Effector memory CD8-positive, alpha-beta T cell (primary cell): ENCODE data around the gene MPC2.

Experiments
- ATAC-seq: fragments of 150-1000 bp; cut with Tn5 transposase; replicated peaks from 2 replicates; pipeline ENCODE4 v1.10.0; 2021; ENCODE audit warnings: mild to moderate bottlenecking, moderate library complexity
- DNase-seq, 3 experiments: peaks; one replicate each; pipeline ENCODE4 v3.0.0; 2021
- H3K27ac Mint-ChIP-seq, 2 donors: one replicate each; pipeline ENCODE4 v1.8.0; 2022; ENCODE audit warnings: mild to moderate bottlenecking in 2 of 2, mixed read lengths in 2 of 2, moderate library complexity in 2 of 2
- H3K27me3 Mint-ChIP-seq, 2 donors: one replicate each; pipeline ENCODE4 v1.8.0; 2022; ENCODE audit warnings: mixed read lengths in 2 of 2
- H3K36me3 Mint-ChIP-seq: one replicate; pipeline ENCODE4 v1.8.0; 2022; ENCODE audit warnings: mild to moderate bottlenecking, moderate library complexity, mixed read lengths; ENCODE audit not compliant: insufficient read depth
- H3K4me1 Mint-ChIP-seq, 2 donors: one replicate each; pipeline ENCODE4 v1.8.0; 2022; ENCODE audit warnings: low read depth in 2 of 2, mixed read lengths in 2 of 2
- H3K4me3 Mint-ChIP-seq, 2 donors: one replicate each; pipeline ENCODE4 v1.8.0; 2022; ENCODE audit warnings: mild to moderate bottlenecking in 2 of 2, mixed read lengths in 2 of 2, moderate library complexity in 2 of 2
- H3K9me3 Mint-ChIP-seq, 2 donors: one replicate each; pipeline ENCODE4 v1.8.0; 2022; ENCODE audit warnings: mixed read lengths in 2 of 2
- total RNA-seq, 9 experiments: gene quantifications; one replicate each; lab custom pipeline; 2026; lab: John Stamatoyannopoulos, UW

Gene MPC2
- total RNA-seq: 21.6 to 40.2 (median 31.8) reads per million in 9 experiments

GRCh38 chr1:167936930-167937708 lies at the start of gene MPC2:
Gene MPC2, minus strand, starts transcription at chr1:167937072. Its CDS starts 1,231 bp downstream, at chr1:167935841.
- peaks cover 24% of the 10 kb centered on the region for H3K36me3 Mint-ChIP-seq
- no peaks in the 10 kb centered on the region for H3K9me3 Mint-ChIP-seq
- peak; percentile 53 to 57 (median 56) for DNase-seq
- peak within 1 kb of the TSS; percentile 81 to 92 for H3K27ac Mint-ChIP-seq
- peak; percentile 10 for ATAC-seq
- peak within 1 kb of the TSS; percentile 77 to 88 for H3K4me3 Mint-ChIP-seq
- H3K27me3 Mint-ChIP-seq: no peaks in the 10 kb centered on the region
- H3K4me1 Mint-ChIP-seq: peaks cover 19 to 40% of the 10 kb centered on the region in 2 donors

- Mint-ChIP-seq H3K27ac (no peak overlapping the region), H3K27me3 (no peaks in the 10 kb centered on the region), H3K9me3 (no peaks in the 10 kb centered on the region), H3K4me3 (no peak overlapping the region), H3K36me3 (peaks cover 3% of the 10 kb centered on the region), H3K4me1 (peaks cover 8 to 32% of the 10 kb centered on the region in 2 donors)
- ATAC-seq: no peak
- no peak for DNase-seq
Measured at GRCh38 chr1:167984886-167985489, 48.1 kb upstream of the MPC2 start.

DNA sequence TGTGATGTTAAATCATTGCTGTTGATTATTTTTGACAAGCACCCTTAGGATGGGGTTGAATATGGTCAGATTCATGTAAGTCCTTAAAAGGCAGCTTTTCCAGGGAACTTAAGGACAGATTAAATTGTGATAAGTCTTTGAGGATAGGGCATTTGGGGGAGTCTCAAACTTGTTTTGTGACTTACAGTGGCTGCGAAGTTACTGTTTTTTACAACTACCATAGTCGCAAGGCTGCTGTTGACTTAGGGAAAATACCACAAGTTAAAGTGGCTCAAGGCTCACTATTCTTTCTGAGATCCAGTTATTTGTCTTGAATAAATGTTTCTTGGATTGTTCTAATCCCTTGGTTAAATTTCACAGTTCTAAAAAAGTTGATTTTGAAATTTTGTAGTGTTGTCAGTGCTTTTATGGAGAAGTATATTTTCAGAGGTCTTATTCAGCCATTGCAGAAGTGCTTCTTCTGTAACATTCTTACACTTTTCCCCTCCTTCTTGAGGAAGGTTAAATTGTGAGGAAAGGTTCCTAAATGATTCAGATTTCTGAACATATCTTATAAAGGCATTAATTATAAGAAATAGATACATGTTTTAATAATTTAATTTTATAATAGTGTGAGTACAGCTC lies 47.0 kb upstream of the MPC2 start:
- ATAC-seq: no peak
- no peak overlapping the region for H3K27ac Mint-ChIP-seq
- H3K9me3 Mint-ChIP-seq: no peaks in the 10 kb centered on the region

GRCh38 chr1:167981933-167982332 lies 45.1 kb upstream of the MPC2 start:
- DNase-seq: no peak
- ATAC-seq: no peak
- no peak overlapping the region for H3K27ac Mint-ChIP-seq
- no peaks in the 10 kb centered on the region for H3K9me3 Mint-ChIP-seq
- no peak overlapping the region for H3K4me3 Mint-ChIP-seq
- H3K4me1 Mint-ChIP-seq: peaks cover 8 to 38% of the 10 kb centered on the region in 2 donors
- H3K27me3 Mint-ChIP-seq: no peaks in the 10 kb centered on the region
- H3K36me3 Mint-ChIP-seq: peaks cover 17% of the 10 kb centered on the region

More for the DNA sequence above, 47.0 kb upstream of the MPC2 start:
- peaks cover 8 to 35% of the 10 kb centered on the region in 2 donors for H3K4me1 Mint-ChIP-seq
- no peak overlapping the region for H3K4me3 Mint-ChIP-seq
- DNase-seq: no peak
- peaks cover 5% of the 10 kb centered on the region for H3K36me3 Mint-ChIP-seq
- no peaks in the 10 kb centered on the region for H3K27me3 Mint-ChIP-seq

DNA sequence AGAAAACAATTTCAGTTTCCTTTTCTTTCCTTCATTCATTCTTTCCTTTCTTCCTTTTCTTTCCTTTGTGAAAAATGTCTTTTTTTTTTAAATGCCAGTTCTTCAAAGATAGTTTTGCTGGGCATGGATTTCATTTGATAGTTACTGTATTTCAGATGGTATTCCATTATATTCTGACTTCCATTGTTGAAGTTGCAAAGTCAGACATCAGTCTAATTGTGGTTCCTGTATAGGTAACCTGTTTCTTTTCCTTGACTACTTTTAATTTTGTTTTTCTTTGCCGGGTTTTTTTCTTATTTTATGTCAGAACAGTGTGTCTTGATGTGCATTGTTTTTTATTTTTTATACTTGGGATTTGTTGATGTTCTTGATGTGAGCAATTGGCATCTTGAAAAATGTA lies 40.4 kb upstream of the MPC2 start:
- peaks cover 2 to 17% of the 10 kb centered on the region in 2 donors for H3K4me1 Mint-ChIP-seq
- ATAC-seq: no peak
- no peak overlapping the region for H3K27ac Mint-ChIP-seq
- no peak overlapping the region for H3K4me3 Mint-ChIP-seq
- H3K27me3 Mint-ChIP-seq: no peaks in the 10 kb centered on the region
- DNase-seq: no peak
- H3K36me3 Mint-ChIP-seq: peaks cover 29% of the 10 kb centered on the region
- H3K9me3 Mint-ChIP-seq: no peaks in the 10 kb centered on the region

DNA sequence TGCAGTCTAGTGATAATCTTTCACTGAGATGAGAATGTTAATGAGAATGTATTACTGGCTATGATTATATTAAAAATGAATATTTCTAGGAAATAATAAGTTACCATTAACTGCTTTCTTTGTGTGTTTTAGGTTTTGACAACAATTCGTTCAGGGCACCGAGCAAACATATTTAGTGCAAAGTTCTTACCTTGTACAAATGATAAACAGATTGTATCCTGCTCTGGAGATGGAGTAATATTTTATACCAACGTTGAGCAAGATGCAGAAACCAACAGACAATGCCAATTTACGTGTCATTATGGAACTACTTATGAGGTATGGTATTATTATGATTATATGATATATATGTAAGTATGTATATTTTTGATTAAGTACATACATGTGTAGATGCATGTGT lies 37.8 kb upstream of the MPC2 start:
- no peak overlapping the region for H3K27ac Mint-ChIP-seq
- H3K4me3 Mint-ChIP-seq: no peak overlapping the region
- peaks cover 33% of the 10 kb centered on the region for H3K36me3 Mint-ChIP-seq

DNA sequence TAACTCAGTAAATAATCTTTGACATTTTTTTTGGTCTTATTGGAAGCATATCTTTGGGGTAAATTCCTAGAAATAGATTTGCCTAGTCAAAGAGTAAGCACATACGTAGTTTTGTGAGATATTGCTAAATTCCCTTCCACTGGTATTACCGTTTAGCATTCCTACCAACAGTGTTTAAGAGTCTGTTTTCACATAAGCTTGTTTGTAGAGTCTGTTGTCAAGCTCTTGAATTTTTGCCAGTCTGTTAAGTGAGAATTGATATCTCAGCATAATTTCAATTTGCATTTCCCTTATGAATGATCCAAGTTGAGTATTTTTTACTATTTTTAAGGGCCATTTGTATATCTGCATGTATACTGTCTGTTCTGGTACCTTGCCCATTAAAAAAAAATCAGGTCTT lies 37.0 kb upstream of the MPC2 start:
- Mint-ChIP-seq H3K4me3 (no peak overlapping the region), H3K9me3 (no peaks in the 10 kb centered on the region), H3K4me1 (peaks cover 0 to 3% of the 10 kb centered on the region in 2 donors), H3K27ac (peak overlapping the region in 1 of 2 donors; percentile 8), H3K27me3 (no peaks in the 10 kb centered on the region), H3K36me3 (peaks cover 31% of the 10 kb centered on the region)
- ATAC-seq: no peak
- no peak for DNase-seq

More for the DNA sequence above, 37.8 kb upstream of the MPC2 start:
- ATAC-seq (no peak), DNase-seq (no peak)
- H3K4me1 Mint-ChIP-seq: peaks cover 0 to 6% of the 10 kb centered on the region in 2 donors
- H3K9me3 Mint-ChIP-seq: no peaks in the 10 kb centered on the region
- H3K27me3 Mint-ChIP-seq: no peaks in the 10 kb centered on the region

- no peak for ATAC-seq
- Mint-ChIP-seq H3K4me3 (no peak overlapping the region), H3K27me3 (no peaks in the 10 kb centered on the region), H3K9me3 (no peaks in the 10 kb centered on the region), H3K36me3 (peaks cover 28% of the 10 kb centered on the region), H3K4me1 (peaks cover 0 to 6% of the 10 kb centered on the region in 2 donors), H3K27ac (no peak overlapping the region)
- DNase-seq: no peak
Measured at GRCh38 chr1:167968569-167968968, 31.7 kb upstream of the MPC2 start.

- H3K4me3 Mint-ChIP-seq: no peak overlapping the region
- peaks cover 28% of the 10 kb centered on the region for H3K36me3 Mint-ChIP-seq
- peaks cover 5 to 7% of the 10 kb centered on the region in 2 donors for H3K4me1 Mint-ChIP-seq
- ATAC-seq (no peak), DNase-seq (no peak)
- H3K27ac Mint-ChIP-seq: no peak overlapping the region
- no peaks in the 10 kb centered on the region for H3K27me3 Mint-ChIP-seq
- no peaks in the 10 kb centered on the region for H3K9me3 Mint-ChIP-seq
Measured at GRCh38 chr1:167966050-167966449, 29.2 kb upstream of the MPC2 start.

GRCh38 chr1:167964646-167965045 lies 27.8 kb upstream of the MPC2 start:
- ATAC-seq (no peak), DNase-seq (no peak)
- Mint-ChIP-seq H3K9me3 (no peaks in the 10 kb centered on the region), H3K36me3 (peaks cover 20% of the 10 kb centered on the region), H3K27ac (no peak overlapping the region), H3K27me3 (no peaks in the 10 kb centered on the region), H3K4me3 (no peak overlapping the region), H3K4me1 (peaks cover 5 to 7% of the 10 kb centered on the region in 2 donors)

DNA sequence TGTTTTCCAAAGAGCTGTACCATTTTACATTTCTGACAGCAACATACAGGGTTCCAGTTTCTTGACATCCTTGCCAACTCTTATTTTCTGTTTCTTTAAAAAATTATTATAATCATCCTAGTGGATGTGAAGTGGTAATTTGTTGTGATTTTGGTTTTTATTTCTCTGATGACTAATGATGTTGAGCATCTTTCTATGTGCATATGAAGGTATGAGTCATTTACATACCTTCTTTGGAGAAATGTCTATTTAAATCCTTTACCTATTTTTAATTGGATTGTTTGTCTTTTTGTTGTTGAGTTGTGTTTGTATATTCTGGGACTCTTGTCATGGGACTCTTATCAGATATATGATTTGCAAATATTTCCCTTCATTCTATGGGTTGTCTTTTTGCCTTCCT lies 20.8 kb upstream of the MPC2 start:
- H3K27me3 Mint-ChIP-seq: no peaks in the 10 kb centered on the region
- DNase-seq: no peak
- H3K4me3 Mint-ChIP-seq: no peak overlapping the region
- no peak for ATAC-seq
- no peaks in the 10 kb centered on the region for H3K9me3 Mint-ChIP-seq
- H3K27ac Mint-ChIP-seq: no peak overlapping the region
- peaks cover 3 to 23% of the 10 kb centered on the region in 2 donors for H3K4me1 Mint-ChIP-seq
- peaks cover 28% of the 10 kb centered on the region for H3K36me3 Mint-ChIP-seq

DNA sequence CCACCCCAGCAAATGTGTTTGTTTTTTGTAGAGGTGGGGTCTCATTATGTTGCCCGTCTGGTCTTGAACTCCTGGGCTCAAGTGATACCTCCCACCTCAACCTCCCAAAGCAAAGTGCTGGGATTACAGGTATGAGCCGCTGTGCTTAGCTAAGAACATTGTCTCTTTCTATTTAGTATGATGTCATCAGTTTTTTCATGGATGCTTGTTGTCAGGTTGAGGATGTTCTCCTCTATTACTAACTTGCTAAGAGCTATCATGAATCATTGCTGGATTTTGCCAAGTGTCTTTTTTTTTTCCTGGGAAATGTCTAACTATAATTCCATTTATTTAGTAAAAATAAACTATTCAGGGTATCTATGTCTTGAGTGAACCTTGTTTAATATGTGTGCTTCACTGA lies 19.0 kb upstream of the MPC2 start:
- Mint-ChIP-seq H3K27me3 (no peaks in the 10 kb centered on the region), H3K9me3 (no peaks in the 10 kb centered on the region), H3K36me3 (peaks cover 39% of the 10 kb centered on the region), H3K27ac (no peak overlapping the region), H3K4me3 (no peak overlapping the region), H3K4me1 (peaks cover 2 to 23% of the 10 kb centered on the region in 2 donors)
- DNase-seq (no peak), ATAC-seq (no peak)

GRCh38 chr1:167950569-167950968 lies 13.7 kb upstream of the MPC2 start:
- no peaks in the 10 kb centered on the region for H3K9me3 Mint-ChIP-seq
- ATAC-seq (no peak), DNase-seq (no peak)
- H3K27ac Mint-ChIP-seq: peak overlapping the region in 1 of 2 donors; percentile 2
- no peaks in the 10 kb centered on the region for H3K27me3 Mint-ChIP-seq
- no peak overlapping the region for H3K4me3 Mint-ChIP-seq
- H3K36me3 Mint-ChIP-seq: peaks cover 40% of the 10 kb centered on the region
- H3K4me1 Mint-ChIP-seq: peaks cover 19 to 31% of the 10 kb centered on the region in 2 donors
